HCT116 (cell line): ENCODE measurements around the gene MBD3. TPM values are rescaled to one million over a fixed set of nuclear protein-coding genes. Genes with fewer than 3 reads are reported as not detected.

Experiments
- ATAC-seq: fragments of 200-7000 bp; cut with Tn5 transposase; 2 replicates; pipeline ENCODE4 v1.9.1; 2020; ENCODE audit warnings: mild to moderate bottlenecking, moderate library complexity
- BruUV-seq: library from RNA; stranded (reverse); fragments of 400-500 nt; replicated peaks from 2 replicates; lab custom pipeline; 2021; lab: Mats Ljungman, UMichigan
- CTCF ChIA-PET: fragments of 300-600 bp; sonication (Branson Sonifier 250); formaldehyde crosslinking; loops from one replicate; lab custom pipeline; 2021; ENCODE audit warnings: antibody characterized with exemption; lab: Charles Lee
- POLR2A ChIA-PET: fragments of 300-600, 350-600 bp; sonication (Branson Sonifier 250); formaldehyde crosslinking; loops from one replicate; lab custom pipeline; 2021; ENCODE audit warnings: antibody characterized with exemption; lab: Charles Lee
- RAD21 ChIA-PET, 2 experiments: fragments of 300-600 bp; sonication (Branson Sonifier 250); formaldehyde crosslinking; loops; one replicate each; lab custom pipeline; 2023; ENCODE audit warnings: low total read pairs in 2 of 2; ENCODE audit not compliant: uncharacterized antibody in 2 of 2, unreplicated experiment in 2 of 2, low non-redundant PET in 1 of 2; lab: Charles Lee
- DNase-seq: peaks from one replicate; pipeline ENCODE4 v3.0.0-alpha.2; 2010; ENCODE audit warnings: low read depth, low spot score
- H2AFZ ChIP-seq: fragments of 200-600 bp; shearing (Covaris generic), sonication (generic); 2 replicates; pipeline ENCODE4 v1.6.1; 2017; ENCODE audit warnings: low read depth, mixed run types, mixed read lengths, antibody characterized with exemption, low read length; ENCODE audit not compliant: poor library complexity, severe bottlenecking
- H3K27ac ChIP-seq: 2 replicates; pipeline ENCODE4 v1.5.1; 2012; ENCODE audit warnings: low read depth, low read length
- H3K27me3 ChIP-seq: fragments of 200-600 bp; sonication (generic); 2 replicates; pipeline ENCODE4 v1.6.1; 2016; ENCODE audit warnings: mixed run types, low read length, mixed read lengths; ENCODE audit not compliant: insufficient read depth
- H3K36me3 ChIP-seq, 2 experiments: fragments of 200-500 bp in 1 of 2; fragments of 200-600 bp in 1 of 2; sonication (Bioruptor generic) in 1 of 2; sonication (generic) in 1 of 2; 2 replicates each; pipeline versions ENCODE4 v1.5.1 to v1.6.1; 2014 to 2016; ENCODE audit warnings: low read length in 2 of 2, inconsistent platforms in 1 of 2, mixed read lengths in 1 of 2, mixed run types in 1 of 2; ENCODE audit not compliant: insufficient read depth in 2 of 2, control insufficient read depth in 1 of 2
- H3K4me1 ChIP-seq, 2 experiments: fragments of 200-600 bp in 1 of 2; sonication (generic) in 1 of 2; 2 replicates each; pipeline versions ENCODE4 v1.5.1 to v1.6.1; 2012 to 2017; ENCODE audit warnings: low read length in 2 of 2, inconsistent platforms in 1 of 2, mild to moderate bottlenecking in 1 of 2, mixed read lengths in 1 of 2, mixed run types in 1 of 2, moderate library complexity in 1 of 2; ENCODE audit not compliant: insufficient read depth in 2 of 2, control insufficient read depth in 1 of 2
- H3K4me2 ChIP-seq: fragments of 200-600 bp; sonication (generic); 2 replicates; pipeline ENCODE4 v1.6.1; 2017; ENCODE audit warnings: mixed run types, low read length, mixed read lengths
- H3K4me3 ChIP-seq, 2 experiments: fragments of 200-600 bp in 1 of 2; sonication (generic) in 1 of 2; replicated peaks in 1 of 2; 2 replicates each; pipeline ENCODE4 v1.5.1; 2011 to 2016; ENCODE audit warnings: low read length in 2 of 2, control low read depth in 1 of 2, low read depth in 1 of 2, mild to moderate bottlenecking in 1 of 2, mixed read lengths in 1 of 2, mixed run types in 1 of 2
- H3K79me2 ChIP-seq: fragments of 200-600 bp; sonication (generic); 2 replicates; pipeline ENCODE4 v1.6.1; 2017; ENCODE audit warnings: mild to moderate bottlenecking, mixed run types, low read length, moderate library complexity, mixed read lengths; ENCODE audit not compliant: insufficient read depth
- H3K9ac ChIP-seq: fragments of 200-600 bp; sonication (generic); 2 replicates; pipeline ENCODE4 v1.6.1; 2016; ENCODE audit warnings: low read length, mixed read lengths
- H3K9me2 ChIP-seq: fragments of 200-600 bp; sonication (generic), shearing (Covaris generic); 2 replicates; pipeline ENCODE4 v1.6.1; 2017; ENCODE audit warnings: mixed run types, mild to moderate bottlenecking, moderate library complexity; ENCODE audit not compliant: insufficient read depth
- H3K9me3 ChIP-seq, 2 experiments: fragments of 200-500 bp in 1 of 2; fragments of 200-600 bp in 1 of 2; sonication (Bioruptor generic) in 1 of 2; sonication (generic) in 1 of 2; 2 replicates each; pipeline ENCODE4 v1.6.1; 2014 to 2017; ENCODE audit warnings: low read length in 2 of 2, mixed read lengths in 2 of 2, inconsistent platforms in 1 of 2, low read depth in 1 of 2, mild to moderate bottlenecking in 1 of 2, mixed run types in 1 of 2, moderate library complexity in 1 of 2; ENCODE audit not compliant: control insufficient read depth in 1 of 2, insufficient read depth in 1 of 2
- H4K20me1 ChIP-seq: fragments of 200-600 bp; sonication (generic), shearing (Covaris generic); 2 replicates; pipeline ENCODE4 v1.6.1; 2017; ENCODE audit warnings: mixed run types, mild to moderate bottlenecking, moderate library complexity; ENCODE audit not compliant: insufficient read depth
- CBX3 ChIP-seq: IDR thresholded peaks from 2 replicates; pipeline ENCODE4 v1.6.1; 2012; ENCODE audit warnings: low read depth
- EGR1 ChIP-seq: IDR thresholded peaks from 2 replicates; pipeline ENCODE4 v1.6.1; 2012; ENCODE audit warnings: low read depth
- EZH2phosphoT487 ChIP-seq: fragments of 200-600 bp; IDR thresholded peaks from 2 replicates; pipeline ENCODE4 v1.6.1; 2018; ENCODE audit warnings: antibody characterized with exemption, borderline replicate concordance
- FOSL1 ChIP-seq: IDR thresholded peaks from 2 replicates; pipeline ENCODE4 v1.6.1; 2012; ENCODE audit warnings: low read depth
- POLR2A ChIP-seq: IDR thresholded peaks from 2 replicates; pipeline ENCODE4 v1.7.0; 2011; ENCODE audit warnings: borderline replicate concordance; ENCODE audit not compliant: insufficient read depth, insufficient read length; ENCODE audit errors: extremely low read depth
- POLR2AphosphoS5 ChIP-seq: IDR thresholded peaks from 2 replicates; pipeline ENCODE4 v1.6.1; 2011; ENCODE audit warnings: mild to moderate bottlenecking, low read depth, low read length, moderate library complexity
- RAD21 ChIP-seq: IDR thresholded peaks from 2 replicates; pipeline ENCODE4 v1.6.1; 2012; ENCODE audit warnings: low read depth, mild to moderate bottlenecking
- SIN3A ChIP-seq: IDR thresholded peaks from 2 replicates; pipeline ENCODE4 v1.6.1; 2012; ENCODE audit warnings: low read depth
- TCF7L2 ChIP-seq: IDR thresholded peaks from 2 replicates; pipeline ENCODE4 v1.7.0; 2011; ENCODE audit warnings: borderline replicate concordance, inconsistent platforms; ENCODE audit not compliant: insufficient read depth, insufficient read length; ENCODE audit errors: extremely low read depth
- YY1 ChIP-seq: IDR thresholded peaks from 2 replicates; pipeline ENCODE4 v1.6.1; 2011; ENCODE audit warnings: low read length, low read depth, moderate library complexity, mild to moderate bottlenecking; ENCODE audit not compliant: insufficient replicate concordance; ENCODE audit errors: extremely low read depth
- ZFX ChIP-seq: fragments of 450-650 bp; IDR thresholded peaks from 2 replicates; pipeline ENCODE4 v1.6.1; 2017
- intact Hi-C: fragments of 100-400 bp; cut with micrococcal nuclease; formaldehyde crosslinking; loops from 2 replicates; pipeline ENCODE4 v1.10.0; 2022
- total RNA-seq: library from RNA; stranded (reverse); gene quantifications from one replicate; pipeline ENCODE4 v1.2.1, GENCODE V29; 2021; ENCODE audit not compliant: unreplicated experiment
- TF ChIP-seq, protein P1 (sequence below): IDR thresholded peaks from 2 replicates; pipeline ENCODE4 v1.6.1; 2011; ENCODE audit warnings: mild to moderate bottlenecking, low read length, moderate library complexity; ENCODE audit not compliant: insufficient replicate concordance; ENCODE audit errors: extremely low read depth
- TF ChIP-seq, protein P2 (sequence below): IDR thresholded peaks from 2 replicates; pipeline ENCODE4 v1.6.1; 2012; ENCODE audit warnings: low read depth
- TF ChIP-seq, protein P3 (sequence below): IDR thresholded peaks from 2 replicates; pipeline ENCODE4 v1.6.1; 2012

MBD3 gene
- total RNA-seq, 1 experiment from 2014 or later, result 85.7 TPM

DNA sequence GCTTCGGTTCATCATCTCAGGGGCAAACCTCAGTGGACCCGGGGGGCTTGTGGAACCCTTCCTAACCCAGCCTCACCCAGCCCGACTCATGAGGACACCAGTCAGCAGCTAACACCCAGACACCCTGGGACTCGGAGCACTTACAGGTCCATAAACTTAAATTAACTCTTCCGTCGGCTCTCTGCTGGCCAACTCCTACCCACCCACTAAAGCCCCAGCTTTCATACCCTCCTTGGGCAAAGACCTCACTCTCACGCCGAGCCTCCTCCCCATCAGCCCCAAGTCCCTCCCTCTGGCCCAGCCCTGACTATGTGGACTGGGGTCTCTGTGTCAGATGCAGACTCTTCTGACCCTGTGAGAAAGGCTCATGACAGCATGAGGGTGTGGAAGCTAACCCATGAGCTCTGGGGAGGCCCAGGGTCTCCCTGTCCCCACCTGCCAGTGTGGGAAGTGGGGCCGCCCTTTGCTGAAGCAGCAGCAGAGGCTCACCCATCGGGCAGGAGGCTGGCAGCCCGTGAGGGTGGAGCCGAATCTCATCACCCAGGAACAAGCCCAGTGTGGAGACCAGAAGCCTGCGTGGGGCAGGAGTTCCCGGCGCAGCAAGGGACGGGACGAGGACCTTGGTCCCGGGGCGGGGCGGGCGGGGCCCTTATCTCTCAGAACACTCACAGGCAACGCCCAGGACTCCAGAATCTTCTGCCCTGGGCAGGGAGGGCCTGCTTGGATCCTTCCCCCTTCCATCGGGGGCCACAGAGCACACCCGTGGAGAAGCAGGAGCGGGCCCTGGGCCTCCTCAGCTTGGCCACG lies 40.0 kb upstream of the MBD3 start:
- peaks cover 10 to 39% of the 10 kb centered on the region in 2 experiments; a peak in 3 of 4 replicates for H3K36me3 ChIP-seq
- TF ChIP-seq POLR2AphosphoS5, result no peak
- TF ChIP-seq EZH2phosphoT487, result no peak
- TF ChIP-seq FOSL1, result no peak
- TF ChIP-seq, protein P1, sequence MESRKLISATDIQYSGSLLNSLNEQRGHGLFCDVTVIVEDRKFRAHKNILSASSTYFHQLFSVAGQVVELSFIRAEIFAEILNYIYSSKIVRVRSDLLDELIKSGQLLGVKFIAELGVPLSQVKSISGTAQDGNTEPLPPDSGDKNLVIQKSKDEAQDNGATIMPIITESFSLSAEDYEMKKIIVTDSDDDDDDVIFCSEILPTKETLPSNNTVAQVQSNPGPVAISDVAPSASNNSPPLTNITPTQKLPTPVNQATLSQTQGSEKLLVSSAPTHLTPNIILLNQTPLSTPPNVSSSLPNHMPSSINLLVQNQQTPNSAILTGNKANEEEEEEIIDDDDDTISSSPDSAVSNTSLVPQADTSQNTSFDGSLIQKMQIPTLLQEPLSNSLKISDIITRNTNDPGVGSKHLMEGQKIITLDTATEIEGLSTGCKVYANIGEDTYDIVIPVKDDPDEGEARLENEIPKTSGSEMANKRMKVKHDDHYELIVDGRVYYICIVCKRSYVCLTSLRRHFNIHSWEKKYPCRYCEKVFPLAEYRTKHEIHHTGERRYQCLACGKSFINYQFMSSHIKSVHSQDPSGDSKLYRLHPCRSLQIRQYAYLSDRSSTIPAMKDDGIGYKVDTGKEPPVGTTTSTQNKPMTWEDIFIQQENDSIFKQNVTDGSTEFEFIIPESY, result no peak
- no peak for TF ChIP-seq TCF7L2
- TF ChIP-seq, protein P2, sequence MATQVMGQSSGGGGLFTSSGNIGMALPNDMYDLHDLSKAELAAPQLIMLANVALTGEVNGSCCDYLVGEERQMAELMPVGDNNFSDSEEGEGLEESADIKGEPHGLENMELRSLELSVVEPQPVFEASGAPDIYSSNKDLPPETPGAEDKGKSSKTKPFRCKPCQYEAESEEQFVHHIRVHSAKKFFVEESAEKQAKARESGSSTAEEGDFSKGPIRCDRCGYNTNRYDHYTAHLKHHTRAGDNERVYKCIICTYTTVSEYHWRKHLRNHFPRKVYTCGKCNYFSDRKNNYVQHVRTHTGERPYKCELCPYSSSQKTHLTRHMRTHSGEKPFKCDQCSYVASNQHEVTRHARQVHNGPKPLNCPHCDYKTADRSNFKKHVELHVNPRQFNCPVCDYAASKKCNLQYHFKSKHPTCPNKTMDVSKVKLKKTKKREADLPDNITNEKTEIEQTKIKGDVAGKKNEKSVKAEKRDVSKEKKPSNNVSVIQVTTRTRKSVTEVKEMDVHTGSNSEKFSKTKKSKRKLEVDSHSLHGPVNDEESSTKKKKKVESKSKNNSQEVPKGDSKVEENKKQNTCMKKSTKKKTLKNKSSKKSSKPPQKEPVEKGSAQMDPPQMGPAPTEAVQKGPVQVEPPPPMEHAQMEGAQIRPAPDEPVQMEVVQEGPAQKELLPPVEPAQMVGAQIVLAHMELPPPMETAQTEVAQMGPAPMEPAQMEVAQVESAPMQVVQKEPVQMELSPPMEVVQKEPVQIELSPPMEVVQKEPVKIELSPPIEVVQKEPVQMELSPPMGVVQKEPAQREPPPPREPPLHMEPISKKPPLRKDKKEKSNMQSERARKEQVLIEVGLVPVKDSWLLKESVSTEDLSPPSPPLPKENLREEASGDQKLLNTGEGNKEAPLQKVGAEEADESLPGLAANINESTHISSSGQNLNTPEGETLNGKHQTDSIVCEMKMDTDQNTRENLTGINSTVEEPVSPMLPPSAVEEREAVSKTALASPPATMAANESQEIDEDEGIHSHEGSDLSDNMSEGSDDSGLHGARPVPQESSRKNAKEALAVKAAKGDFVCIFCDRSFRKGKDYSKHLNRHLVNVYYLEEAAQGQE, result no peak
- no peak for TF ChIP-seq YY1
- TF ChIP-seq SIN3A, result no peak
- TF ChIP-seq RAD21, result no peak
- TF ChIP-seq CBX3, result no peak
- no peak for TF ChIP-seq POLR2A
- TF ChIP-seq, protein P3, sequence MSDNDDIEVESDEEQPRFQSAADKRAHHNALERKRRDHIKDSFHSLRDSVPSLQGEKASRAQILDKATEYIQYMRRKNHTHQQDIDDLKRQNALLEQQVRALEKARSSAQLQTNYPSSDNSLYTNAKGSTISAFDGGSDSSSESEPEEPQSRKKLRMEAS, result no peak
- TF ChIP-seq EGR1, result no peak
- no peak for TF ChIP-seq ZFX
- H3K27me3 ChIP-seq, result no peaks in the 10 kb centered on the region
- H3K9me3 ChIP-seq, result no peaks in the 10 kb centered on the region
- H4K20me1 ChIP-seq, result no peaks in the 10 kb centered on the region
- H3K27ac ChIP-seq, result no peak overlapping the region
- DNase-seq (no peak), ATAC-seq (peak; percentile 31)
- no peaks in the 10 kb centered on the region for H3K9me2 ChIP-seq
- H3K4me3 ChIP-seq, result no peak overlapping the region
- H3K4me1 ChIP-seq, result peaks cover 0 to 9% of the 10 kb centered on the region in 2 experiments; a peak in 2 of 4 replicates
- RAD21 ChIA-PET, result no interaction called here
- H3K79me2 ChIP-seq, result peaks cover 47% of the 10 kb centered on the region
- no peak overlapping the region for H3K9ac ChIP-seq
- H3K4me2 ChIP-seq, result no peak overlapping the region
- no peak overlapping the region for H2AFZ ChIP-seq
- POLR2A ChIA-PET, result no interaction called here
- intact Hi-C loops, result no loop called here
- CTCF ChIA-PET, result no interaction called here
- no TSS peak for BruUV-seq
